Ureter (tissue), 1 donor: ENCODE measurements around the gene SLC25A45. TPM values are rescaled to one million over a fixed set of nuclear protein-coding genes. Genes with fewer than 3 reads are reported as not detected.
A peak's percentile ranks its signal among the peaks of the same experiment; 100 is the strongest.

Source experiments
- DNase-seq: peaks from one replicate; pipeline ENCODE4 v3.0.0-alpha.2; 2020; ENCODE audit warnings: low spot score
- total RNA-seq: library from RNA; stranded (reverse); gene quantifications from one replicate; pipeline ENCODE4 v1.2.4, GENCODE V29; 2023
- donor health status: DM: yes; HTN: yes; CAD: no.

The SLC25A45 gene
- 9.4 TPM for total RNA-seq

- peak; percentile 95 for DNase-seq
Observed at GRCh38 chr11:65382033-65382803, at the start of gene SLC25A45. SLC25A45 (minus strand) TSS chr11:65382646; CDS start chr11:65381951, 695 bp downstream.

GRCh38 chr11:65431451-65432099, 49.1 kb upstream of the SLC25A45 start:
- DNase-seq = no peak

GRCh38 chr11:65430406-65431217, 48.2 kb upstream of the SLC25A45 start:
- no peak for DNase-seq

GRCh38 chr11:65429724-65430405, 47.4 kb upstream of the SLC25A45 start:
- peak; percentile 87 for DNase-seq

- DNase-seq = no peak
Observed at GRCh38 chr11:65429068-65429681, 46.7 kb upstream of the SLC25A45 start.

- no peak for DNase-seq
Observed at GRCh38 chr11:65428578-65429067, 46.2 kb upstream of the SLC25A45 start.

GRCh38 chr11:65427691-65428577, 45.5 kb upstream of the SLC25A45 start:
- DNase-seq = no peak

- no peak for DNase-seq
Observed at GRCh38 chr11:65426839-65427690, 44.6 kb upstream of the SLC25A45 start.

- DNase-seq = no peak
Observed at GRCh38 chr11:65425971-65426838, 43.8 kb upstream of the SLC25A45 start.

- no peak for DNase-seq
Observed at GRCh38 chr11:65425105-65425970, 42.9 kb upstream of the SLC25A45 start.

- DNase-seq = peak; percentile 84
Observed at GRCh38 chr11:65424205-65425104, 42.0 kb upstream of the SLC25A45 start.

- DNase-seq = no peak
Observed at GRCh38 chr11:65423516-65424204, 41.2 kb upstream of the SLC25A45 start.

- DNase-seq = peak; percentile 99
Observed at GRCh38 chr11:65422633-65423515, 40.4 kb upstream of the SLC25A45 start, which contains the start of gene NEAT1. NEAT1 (plus strand) TSS chr11:65422798.
